ENCODE data around the gene CASTOR1.

The CASTOR1 gene

DNA sequence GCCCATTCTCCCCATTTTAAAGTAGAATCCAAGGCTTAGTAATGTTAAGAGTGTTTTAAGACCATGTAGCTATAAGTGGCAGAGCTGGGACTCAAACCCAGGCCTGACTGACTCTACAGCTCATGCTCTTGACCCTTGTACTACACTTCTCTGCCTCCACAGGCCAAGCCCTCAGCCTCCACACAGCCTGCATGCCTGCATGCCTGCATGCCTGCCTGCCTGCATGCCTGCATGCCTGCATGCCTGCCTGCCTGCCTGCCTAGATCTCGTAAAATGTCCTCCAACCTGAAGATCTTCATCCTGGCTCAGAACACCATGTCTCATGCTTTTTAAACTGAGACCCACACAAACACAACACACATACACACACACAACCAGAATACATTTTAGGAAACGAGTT lies 18.8 kb upstream of the CASTOR1 start:
- Histone ChIP-seq H3K4me1 (ENCODE audit: control insufficient read depth, insufficient read depth, low read length) (peaks cover 12% of the 10 kb centered on the region), H3K36me3 (ENCODE audit: control insufficient read depth, insufficient read depth, low read length) (no peaks in the 10 kb centered on the region)

DNA sequence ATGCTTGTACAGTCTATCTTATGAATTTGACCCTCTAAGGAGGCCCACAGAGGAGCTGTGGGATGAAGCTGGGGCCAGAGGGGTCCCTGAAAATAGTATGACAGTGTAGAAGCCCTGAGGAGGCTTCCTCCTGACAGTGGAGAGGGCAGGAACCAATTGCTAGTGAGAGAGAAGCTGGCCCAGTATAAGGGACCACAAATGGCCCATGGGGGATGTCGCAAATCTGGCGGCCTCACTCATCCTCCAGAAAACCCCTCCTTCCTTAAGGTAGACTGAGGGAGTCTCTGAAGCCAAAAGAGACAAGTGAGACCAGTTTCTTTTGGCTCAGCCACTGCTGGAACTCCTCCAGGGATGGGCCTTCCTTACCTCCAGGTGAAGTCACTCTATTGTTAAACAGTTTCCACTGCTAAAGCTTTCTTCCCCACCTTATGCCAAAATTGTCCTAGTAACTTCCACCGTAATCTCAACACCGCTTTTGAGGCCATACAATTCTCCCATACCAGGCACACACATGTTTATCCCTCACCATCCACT lies 17.8 kb upstream of the CASTOR1 start:
- peaks cover 12% of the 10 kb centered on the region for H3K4me1 ChIP-seq (ENCODE audit: control insufficient read depth, insufficient read depth, low read length)
- no peaks in the 10 kb centered on the region for H3K36me3 ChIP-seq (ENCODE audit: control insufficient read depth, insufficient read depth, low read length)
- no peaks in the 10 kb centered on the region for H3K9me3 ChIP-seq (ENCODE audit: control insufficient read depth, insufficient read depth, low read length)
- no peak overlapping the region for H3K27ac ChIP-seq (ENCODE audit: low read depth, low read length)
- no peak overlapping the region for H3K4me3 ChIP-seq (ENCODE audit: low read depth, low read length)
- H3K27me3 ChIP-seq (ENCODE audit: control insufficient read depth, insufficient read depth, low read length), result no peaks in the 10 kb centered on the region
- H3K9ac ChIP-seq (ENCODE audit: low read depth, low read length), result no peak overlapping the region

More for the DNA sequence above, 18.8 kb upstream of the CASTOR1 start:
- Histone ChIP-seq H3K27me3 (ENCODE audit: control insufficient read depth, insufficient read depth, low read length) (no peaks in the 10 kb centered on the region), H3K4me3 (ENCODE audit: low read depth, low read length) (no peak overlapping the region), H3K9me3 (ENCODE audit: control insufficient read depth, insufficient read depth, low read length) (no peaks in the 10 kb centered on the region), H3K27ac (ENCODE audit: low read depth, low read length) (no peak overlapping the region), H3K9ac (ENCODE audit: low read depth, low read length) (no peak overlapping the region)

DNA sequence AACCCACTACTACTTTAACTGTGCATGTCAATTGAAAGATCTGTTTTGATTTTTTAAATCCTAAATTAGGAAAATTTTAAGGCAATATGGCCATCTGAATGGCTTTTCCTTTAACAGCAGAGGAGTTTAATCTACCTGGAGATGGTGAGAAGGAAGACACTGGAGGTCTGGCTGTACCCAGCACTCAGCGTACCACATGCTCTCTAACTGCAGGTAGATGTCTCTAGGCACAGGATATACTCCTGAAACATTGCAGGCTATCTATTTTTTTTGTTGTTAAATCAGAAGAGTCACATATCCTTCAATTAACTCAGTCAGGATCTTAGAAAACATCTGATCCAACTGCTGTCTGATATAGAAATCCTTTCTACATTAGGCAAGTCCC lies 17.3 kb upstream of the CASTOR1 start:
- Histone ChIP-seq H3K9ac (ENCODE audit: low read depth, low read length) (no peak overlapping the region), H3K4me3 (ENCODE audit: low read depth, low read length) (no peak overlapping the region), H3K4me1 (ENCODE audit: control insufficient read depth, insufficient read depth, low read length) (peaks cover 12% of the 10 kb centered on the region), H3K9me3 (ENCODE audit: control insufficient read depth, insufficient read depth, low read length) (no peaks in the 10 kb centered on the region), H3K27ac (ENCODE audit: low read depth, low read length) (no peak overlapping the region), H3K36me3 (ENCODE audit: control insufficient read depth, insufficient read depth, low read length) (no peaks in the 10 kb centered on the region), H3K27me3 (ENCODE audit: control insufficient read depth, insufficient read depth, low read length) (no peaks in the 10 kb centered on the region)

DNA sequence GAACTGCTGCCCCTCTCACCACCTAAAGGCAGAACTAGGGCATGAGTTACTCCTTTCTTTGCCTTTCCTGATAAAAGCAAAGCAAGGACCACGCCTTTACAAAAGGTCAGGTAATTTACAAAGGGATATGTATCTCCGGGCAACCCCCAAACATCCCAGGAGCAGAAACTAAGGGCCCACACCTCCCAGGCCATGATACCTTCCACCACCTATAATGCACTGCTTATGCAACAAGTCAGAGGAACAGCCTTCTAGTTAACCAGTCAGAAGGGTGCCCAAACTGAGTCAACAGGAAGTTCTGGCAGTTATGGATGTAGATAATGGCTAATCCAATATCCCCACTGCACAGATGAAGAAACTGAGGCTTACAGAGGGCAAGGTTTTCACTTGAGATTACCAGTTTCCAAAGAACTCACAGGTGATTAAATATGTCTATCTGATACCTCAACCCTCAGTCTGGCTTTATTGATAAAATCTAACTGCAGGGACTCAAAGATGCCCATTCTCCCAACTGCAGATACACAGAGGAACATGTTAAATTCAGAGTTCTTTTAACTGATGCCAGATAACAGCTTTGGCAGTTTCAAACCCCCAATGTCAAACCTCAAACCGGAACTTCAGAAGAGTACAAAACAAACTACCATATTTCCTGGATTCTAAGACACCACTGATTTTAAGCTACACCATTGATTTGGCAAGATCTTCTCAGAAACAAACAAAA lies 16.8 kb upstream of the CASTOR1 start:
- H3K27ac ChIP-seq (ENCODE audit: low read depth, low read length), result no peak overlapping the region

DNA sequence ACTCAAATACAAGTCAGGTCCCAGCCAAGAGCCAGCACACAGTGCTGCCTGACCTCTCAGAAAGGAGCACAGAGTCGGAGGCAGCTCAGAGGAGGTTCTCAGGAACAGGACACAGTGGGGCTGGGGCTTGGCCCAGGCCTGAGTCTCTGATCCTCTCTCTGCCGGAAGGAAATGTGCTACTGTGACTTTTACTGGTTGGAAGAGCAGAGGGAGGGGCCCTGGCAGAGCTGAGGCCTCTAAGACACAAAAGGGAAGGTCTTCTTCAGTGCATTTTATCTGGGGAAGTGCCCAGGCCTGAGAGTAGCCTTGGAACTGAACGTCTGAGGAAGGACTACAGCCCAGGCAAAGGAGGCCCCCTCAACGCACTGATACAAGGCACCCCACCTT lies 16.2 kb upstream of the CASTOR1 start:
- no peak overlapping the region for H3K9ac ChIP-seq (ENCODE audit: low read depth, low read length)
- no peak overlapping the region for H3K27ac ChIP-seq (ENCODE audit: low read depth, low read length)
- peaks cover 4% of the 10 kb centered on the region; the same call in 1 of the 2 replicates for H3K4me1 ChIP-seq (ENCODE audit: control insufficient read depth, insufficient read depth, low read length)

More for the DNA sequence above, 16.8 kb upstream of the CASTOR1 start:
- Histone ChIP-seq H3K4me1 (ENCODE audit: control insufficient read depth, insufficient read depth, low read length) (peaks cover 9% of the 10 kb centered on the region), H3K36me3 (ENCODE audit: control insufficient read depth, insufficient read depth, low read length) (no peaks in the 10 kb centered on the region), H3K4me3 (ENCODE audit: low read depth, low read length) (no peak overlapping the region), H3K9ac (ENCODE audit: low read depth, low read length) (no peak overlapping the region), H3K9me3 (ENCODE audit: control insufficient read depth, insufficient read depth, low read length) (no peaks in the 10 kb centered on the region), H3K27me3 (ENCODE audit: control insufficient read depth, insufficient read depth, low read length) (no peaks in the 10 kb centered on the region)

DNA sequence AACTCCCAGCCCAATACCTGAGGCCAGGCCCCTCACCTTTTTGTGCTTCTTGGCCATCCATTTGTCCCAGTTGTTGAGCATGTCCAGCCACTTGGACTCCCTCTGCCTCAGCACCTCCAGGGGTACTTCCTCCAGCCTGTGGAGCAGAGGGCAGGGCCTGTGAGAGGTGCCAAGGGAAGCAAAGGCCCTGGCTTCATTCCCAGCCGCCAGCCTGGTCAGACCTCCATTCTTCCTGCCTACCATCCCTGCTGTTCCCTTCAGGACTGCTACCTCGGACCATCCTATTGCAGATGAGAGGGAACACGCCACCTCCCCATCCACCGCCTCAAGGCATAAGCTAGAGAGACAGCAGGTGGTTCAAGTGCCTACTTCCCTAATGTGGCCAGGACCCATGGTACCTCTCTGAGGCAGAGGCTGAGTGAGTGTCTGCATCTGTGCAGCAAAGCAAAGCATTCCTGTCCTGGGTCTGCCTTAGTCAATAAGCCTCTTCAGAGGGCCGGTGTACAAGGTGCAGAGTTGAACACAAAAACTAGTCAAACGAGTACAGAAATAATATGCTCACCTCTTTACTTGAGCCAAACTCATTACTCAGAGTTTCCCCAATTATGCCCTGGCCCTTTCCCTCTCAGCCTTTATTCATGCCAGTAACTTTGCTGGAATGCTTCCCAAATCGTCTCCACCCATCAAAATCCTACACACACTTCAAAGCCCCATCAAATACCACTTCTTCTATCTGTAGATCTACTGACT lies 15.4 kb upstream of the CASTOR1 start:
- Histone ChIP-seq H3K27ac (ENCODE audit: low read depth, low read length) (no peak overlapping the region), H3K4me3 (ENCODE audit: low read depth, low read length) (no peak overlapping the region), H3K27me3 (ENCODE audit: control insufficient read depth, insufficient read depth, low read length) (no peaks in the 10 kb centered on the region), H3K9ac (ENCODE audit: low read depth, low read length) (no peak overlapping the region), H3K9me3 (ENCODE audit: control insufficient read depth, insufficient read depth, low read length) (no peaks in the 10 kb centered on the region), H3K4me1 (ENCODE audit: control insufficient read depth, insufficient read depth, low read length) (peaks cover 4% of the 10 kb centered on the region; the same call in 1 of the 2 replicates), H3K36me3 (ENCODE audit: control insufficient read depth, insufficient read depth, low read length) (no peaks in the 10 kb centered on the region)

More for the DNA sequence above, 16.2 kb upstream of the CASTOR1 start:
- Histone ChIP-seq H3K36me3 (ENCODE audit: control insufficient read depth, insufficient read depth, low read length) (no peaks in the 10 kb centered on the region), H3K27me3 (ENCODE audit: control insufficient read depth, insufficient read depth, low read length) (no peaks in the 10 kb centered on the region), H3K9me3 (ENCODE audit: control insufficient read depth, insufficient read depth, low read length) (no peaks in the 10 kb centered on the region), H3K4me3 (ENCODE audit: low read depth, low read length) (no peak overlapping the region)

DNA sequence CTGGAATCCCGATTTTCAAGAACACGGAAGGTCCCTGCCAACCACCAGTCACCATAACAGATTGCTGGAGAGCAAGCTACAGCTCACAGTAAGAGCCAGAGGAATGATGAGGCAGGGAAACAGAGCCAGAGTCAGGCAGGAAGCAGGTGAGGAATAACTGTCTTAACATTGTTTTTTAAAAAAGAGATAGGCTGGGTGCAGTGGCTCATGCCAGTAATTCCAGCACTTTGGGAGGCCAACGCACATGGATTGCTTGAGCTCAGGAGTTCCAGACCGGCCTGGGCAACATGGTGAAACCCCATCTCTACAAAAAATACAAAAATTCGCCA lies 13.5 kb upstream of the CASTOR1 start:
- H3K9me3 ChIP-seq (ENCODE audit: control insufficient read depth, insufficient read depth, low read length), result no peaks in the 10 kb centered on the region
- H3K4me1 ChIP-seq (ENCODE audit: control insufficient read depth, insufficient read depth, low read length), result peaks cover 4% of the 10 kb centered on the region; the same call in 1 of the 2 replicates
- no peak overlapping the region for H3K9ac ChIP-seq (ENCODE audit: low read depth, low read length)
- H3K36me3 ChIP-seq (ENCODE audit: control insufficient read depth, insufficient read depth, low read length), result no peaks in the 10 kb centered on the region
- no peak overlapping the region for H3K27ac ChIP-seq (ENCODE audit: low read depth, low read length)
- no peak overlapping the region for H3K4me3 ChIP-seq (ENCODE audit: low read depth, low read length)
- no peaks in the 10 kb centered on the region for H3K27me3 ChIP-seq (ENCODE audit: control insufficient read depth, insufficient read depth, low read length)

DNA sequence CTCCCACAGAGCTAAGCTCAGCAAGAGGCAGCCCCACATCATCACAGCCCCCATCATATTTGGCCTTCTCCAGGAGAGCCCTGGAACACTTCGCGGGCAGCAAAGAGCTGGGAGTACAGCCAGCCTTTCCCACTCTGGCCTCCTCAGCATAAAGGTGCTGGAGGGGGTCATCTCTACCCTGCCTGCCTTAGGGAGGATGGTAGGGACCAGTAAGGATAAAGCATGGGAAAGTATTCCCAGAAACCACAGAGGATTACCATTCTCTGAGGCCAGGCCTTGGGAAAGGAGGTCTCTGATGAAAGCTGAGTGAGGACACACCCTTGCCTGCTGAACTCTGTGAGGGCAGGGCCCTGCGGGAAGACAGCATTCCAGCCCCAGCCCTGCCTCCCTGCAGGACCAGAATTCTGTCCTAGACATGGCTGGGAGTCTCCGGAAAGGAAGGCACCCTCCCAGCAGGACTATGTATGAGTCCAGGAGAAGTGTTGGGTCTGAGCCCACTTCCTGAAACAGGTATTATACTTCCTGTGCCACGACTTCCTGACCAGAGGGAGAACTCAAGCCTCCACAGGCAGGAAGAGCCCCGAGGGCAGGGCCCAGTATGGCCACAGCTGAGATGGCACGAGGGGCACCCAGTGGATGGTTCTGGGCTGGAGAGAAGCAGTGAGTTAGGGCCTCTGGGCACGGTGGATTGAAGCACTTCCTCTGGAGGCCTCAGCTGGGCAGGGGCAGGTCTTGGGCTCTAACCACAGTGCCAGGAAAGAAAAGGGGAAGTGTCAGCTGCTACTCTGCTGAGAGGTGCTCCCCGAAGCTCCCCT lies 12.9 kb upstream of the CASTOR1 start:
- H3K9me3 ChIP-seq (ENCODE audit: control insufficient read depth, insufficient read depth, low read length), result no peaks in the 10 kb centered on the region
- H3K4me1 ChIP-seq (ENCODE audit: control insufficient read depth, insufficient read depth, low read length), result peaks cover 4% of the 10 kb centered on the region; the same call in 1 of the 2 replicates
- no peaks in the 10 kb centered on the region for H3K27me3 ChIP-seq (ENCODE audit: control insufficient read depth, insufficient read depth, low read length)
- H3K4me3 ChIP-seq (ENCODE audit: low read depth, low read length), result no peak overlapping the region
- H3K27ac ChIP-seq (ENCODE audit: low read depth, low read length), result no peak overlapping the region
- H3K36me3 ChIP-seq (ENCODE audit: control insufficient read depth, insufficient read depth, low read length), result no peaks in the 10 kb centered on the region
- H3K9ac ChIP-seq (ENCODE audit: low read depth, low read length), result no peak overlapping the region

GRCh38 chr22:30299322-30299721 lies 10.0 kb upstream of the CASTOR1 start:
- no peak overlapping the region for H3K9ac ChIP-seq (ENCODE audit: low read depth, low read length)
- H3K36me3 ChIP-seq (ENCODE audit: control insufficient read depth, insufficient read depth, low read length), result no peaks in the 10 kb centered on the region; the same call in 1 of the 2 replicates
- H3K4me3 ChIP-seq (ENCODE audit: low read depth, low read length), result no peak overlapping the region
- H3K4me1 ChIP-seq (ENCODE audit: control insufficient read depth, insufficient read depth, low read length), result no peaks in the 10 kb centered on the region
- no peaks in the 10 kb centered on the region for H3K27me3 ChIP-seq (ENCODE audit: control insufficient read depth, insufficient read depth, low read length)
- no peaks in the 10 kb centered on the region for H3K9me3 ChIP-seq (ENCODE audit: control insufficient read depth, insufficient read depth, low read length)
- no peak overlapping the region for H3K27ac ChIP-seq (ENCODE audit: low read depth, low read length)

DNA sequence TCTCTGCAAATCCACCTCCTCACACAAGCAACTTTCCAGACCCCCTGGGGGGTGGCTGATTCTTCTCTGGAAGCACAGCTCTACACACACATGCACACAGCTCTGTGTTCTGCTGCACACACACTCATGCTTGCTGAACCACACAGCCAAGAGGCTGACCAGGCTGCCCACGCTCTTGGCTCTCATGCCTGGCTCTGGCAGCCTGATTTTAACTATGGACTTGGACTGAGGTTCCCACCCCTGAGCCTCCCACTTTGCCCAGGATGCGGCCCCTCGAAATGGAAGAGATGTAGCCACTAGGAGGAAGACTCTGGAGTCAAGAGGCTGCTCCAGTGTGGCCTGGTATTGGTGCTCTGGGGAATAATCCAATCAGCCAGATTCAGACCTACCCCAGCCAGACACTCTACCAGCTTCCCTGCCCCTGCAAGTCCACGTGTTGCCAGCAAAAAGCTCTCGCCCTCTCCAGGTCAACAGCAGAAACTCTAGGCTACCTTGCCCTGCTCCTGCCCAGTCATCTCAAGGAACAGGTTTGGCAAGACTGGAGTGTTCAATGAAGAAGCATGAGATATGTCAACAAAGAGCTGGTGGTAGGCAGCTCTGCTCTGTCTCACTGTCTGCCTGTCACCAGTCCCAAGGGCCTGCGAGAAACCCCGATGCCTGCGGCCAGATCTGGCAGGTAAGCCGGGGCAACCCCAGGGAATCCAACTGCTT lies 8.8 kb upstream of the CASTOR1 start:
- no peaks in the 10 kb centered on the region for H3K4me1 ChIP-seq (ENCODE audit: control insufficient read depth, insufficient read depth, low read length)
- H3K36me3 ChIP-seq (ENCODE audit: control insufficient read depth, insufficient read depth, low read length), result peaks cover 2% of the 10 kb centered on the region; the same call in 1 of the 2 replicates
- no peak overlapping the region for H3K4me3 ChIP-seq (ENCODE audit: low read depth, low read length)
- H3K9ac ChIP-seq (ENCODE audit: low read depth, low read length), result no peak overlapping the region
- H3K9me3 ChIP-seq (ENCODE audit: control insufficient read depth, insufficient read depth, low read length), result no peaks in the 10 kb centered on the region
- H3K27ac ChIP-seq (ENCODE audit: low read depth, low read length), result no peak overlapping the region
- no peaks in the 10 kb centered on the region for H3K27me3 ChIP-seq (ENCODE audit: control insufficient read depth, insufficient read depth, low read length)

Data from HUES48 (cell line).